Upper lobe of right lung (tissue), 1 donor: ENCODE data around the gene PHLPP1. TPM values are rescaled to one million over a fixed set of nuclear protein-coding genes. Genes with fewer than 3 reads are reported as not detected.

Experiments used
- ATAC-seq: fragments of 200-7000 bp; cut with Tn5 transposase; one replicate; pipeline ENCODE4 v1.9.1; 2020; ENCODE audit warnings: mild to moderate bottlenecking, moderate library complexity
- DNase-seq: peaks from one replicate; pipeline ENCODE4 v3.0.0-alpha.2; 2020
- H3K27ac ChIP-seq: fragments of 200-600 bp; one replicate; pipeline ENCODE4 v1.8.0; 2022
- H3K27me3 ChIP-seq: fragments of 200-600 bp; one replicate; pipeline ENCODE4 v1.8.0; 2022; ENCODE audit warnings: mild to moderate bottlenecking
- H3K36me3 ChIP-seq: fragments of 200-600 bp; one replicate; pipeline ENCODE4 v1.8.0; 2022
- H3K4me1 ChIP-seq: fragments of 200-600 bp; one replicate; pipeline ENCODE4 v1.8.0; 2022
- H3K4me3 ChIP-seq: fragments of 200-600 bp; one replicate; pipeline ENCODE4 v1.8.0; 2022; ENCODE audit warnings: mild to moderate bottlenecking
- H3K9me3 ChIP-seq: fragments of 200-600 bp; one replicate; pipeline ENCODE4 v1.8.0; 2022
- intact Hi-C: fragments of 100-400 bp; cut with DNase I; formaldehyde crosslinking; loops from one replicate; pipeline ENCODE4 v1.11.0; 2022
- total RNA-seq: library from RNA; stranded (reverse); fragmentation: NEBNext Ultra II Directional; extraction: Animal tissue kit (Norgen Biotek cat#: 25700); gene quantifications from one replicate; pipeline ENCODE4 v1.2.1, GENCODE V29; 2021
- TF ChIP-seq, protein P1 (sequence below): fragments of 200-600 bp; IDR thresholded peaks from one replicate; pipeline ENCODE4 v1.8.0; 2022; ENCODE audit warnings: antibody characterized with exemption
- donor health status: DM: no; HTN: yes; CAD: no; lungs with severe emphysema.

PHLPP1 gene
- total RNA-seq, 1 donor from 2014 or later, result 11.9 TPM

DNA sequence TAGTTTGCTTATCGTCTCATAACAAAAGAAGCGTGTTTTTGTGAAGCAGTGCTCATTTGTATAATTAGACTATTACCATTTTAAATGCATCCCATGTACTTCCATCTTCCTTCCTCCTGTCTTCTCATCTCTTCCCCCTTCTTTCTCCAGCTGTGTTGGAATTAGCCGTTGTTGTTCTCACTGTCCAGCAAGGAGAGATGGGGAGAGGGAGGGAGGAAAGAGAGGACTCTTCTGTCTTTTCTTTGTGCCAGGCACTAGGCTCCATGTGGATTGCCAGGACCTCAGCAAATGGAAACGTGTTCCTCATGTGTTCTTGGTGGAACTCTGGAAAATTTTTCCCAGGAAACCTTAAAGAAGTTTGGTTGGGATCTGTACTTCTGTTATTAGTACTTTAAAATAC is 131.7 kb downstream of the PHLPP1 start:
- no peaks in the 10 kb centered on the region for H3K9me3 ChIP-seq
- DNase-seq (no peak), ATAC-seq (no peak)
- H3K27me3 ChIP-seq, result no peaks in the 10 kb centered on the region
- no peaks in the 10 kb centered on the region for H3K4me1 ChIP-seq
- no peak overlapping the region for H3K27ac ChIP-seq
- no peak overlapping the region for H3K4me3 ChIP-seq
- H3K36me3 ChIP-seq, result no peaks in the 10 kb centered on the region
- intact Hi-C loops, result no loop called here
- TF ChIP-seq, protein P1, sequence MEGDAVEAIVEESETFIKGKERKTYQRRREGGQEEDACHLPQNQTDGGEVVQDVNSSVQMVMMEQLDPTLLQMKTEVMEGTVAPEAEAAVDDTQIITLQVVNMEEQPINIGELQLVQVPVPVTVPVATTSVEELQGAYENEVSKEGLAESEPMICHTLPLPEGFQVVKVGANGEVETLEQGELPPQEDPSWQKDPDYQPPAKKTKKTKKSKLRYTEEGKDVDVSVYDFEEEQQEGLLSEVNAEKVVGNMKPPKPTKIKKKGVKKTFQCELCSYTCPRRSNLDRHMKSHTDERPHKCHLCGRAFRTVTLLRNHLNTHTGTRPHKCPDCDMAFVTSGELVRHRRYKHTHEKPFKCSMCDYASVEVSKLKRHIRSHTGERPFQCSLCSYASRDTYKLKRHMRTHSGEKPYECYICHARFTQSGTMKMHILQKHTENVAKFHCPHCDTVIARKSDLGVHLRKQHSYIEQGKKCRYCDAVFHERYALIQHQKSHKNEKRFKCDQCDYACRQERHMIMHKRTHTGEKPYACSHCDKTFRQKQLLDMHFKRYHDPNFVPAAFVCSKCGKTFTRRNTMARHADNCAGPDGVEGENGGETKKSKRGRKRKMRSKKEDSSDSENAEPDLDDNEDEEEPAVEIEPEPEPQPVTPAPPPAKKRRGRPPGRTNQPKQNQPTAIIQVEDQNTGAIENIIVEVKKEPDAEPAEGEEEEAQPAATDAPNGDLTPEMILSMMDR, result no peak

GRCh38 chr18:62848946-62849345 is 133.6 kb downstream of the PHLPP1 start:
- no peak overlapping the region for H3K27ac ChIP-seq
- H3K9me3 ChIP-seq, result no peaks in the 10 kb centered on the region
- DNase-seq, result no peak
- no peaks in the 10 kb centered on the region for H3K36me3 ChIP-seq
- TF ChIP-seq, protein P1, result no peak
- H3K4me3 ChIP-seq, result no peak overlapping the region
- no peaks in the 10 kb centered on the region for H3K4me1 ChIP-seq
- ATAC-seq, result no peak
- intact Hi-C loops, result no loop called here
- H3K27me3 ChIP-seq, result no peaks in the 10 kb centered on the region

GRCh38 chr18:62850619-62851306 is 135.4 kb downstream of the PHLPP1 start:
- Histone ChIP-seq H3K27ac (no peak overlapping the region), H3K9me3 (no peaks in the 10 kb centered on the region), H3K4me3 (no peak overlapping the region), H3K36me3 (no peaks in the 10 kb centered on the region), H3K4me1 (no peaks in the 10 kb centered on the region), H3K27me3 (no peaks in the 10 kb centered on the region)
- TF ChIP-seq, protein P1, result no peak
- intact Hi-C loops, result no loop called here
- ATAC-seq (peak; percentile 32), DNase-seq (no peak)

GRCh38 chr18:62852851-62853250 is 137.5 kb downstream of the PHLPP1 start:
- Histone ChIP-seq H3K27ac (no peak overlapping the region), H3K4me3 (no peak overlapping the region), H3K36me3 (no peaks in the 10 kb centered on the region), H3K9me3 (no peaks in the 10 kb centered on the region), H3K27me3 (no peaks in the 10 kb centered on the region), H3K4me1 (no peaks in the 10 kb centered on the region)
- intact Hi-C loops, result no loop called here
- TF ChIP-seq, protein P1, result no peak
- DNase-seq (no peak), ATAC-seq (no peak)

- intact Hi-C loops, result no loop called here
- no peaks in the 10 kb centered on the region for H3K4me1 ChIP-seq
- no peaks in the 10 kb centered on the region for H3K9me3 ChIP-seq
- ATAC-seq (no peak), DNase-seq (no peak)
- no peaks in the 10 kb centered on the region for H3K36me3 ChIP-seq
- TF ChIP-seq, protein P1, result no peak
- no peaks in the 10 kb centered on the region for H3K27me3 ChIP-seq
- no peak overlapping the region for H3K4me3 ChIP-seq
- H3K27ac ChIP-seq, result no peak overlapping the region
These were observed 141.0 kb downstream of the PHLPP1 start for GRCh38 chr18:62856294-62856693.
